Stimulated activated CD4-positive, alpha-beta T cell treated with anti-CD3 and anti-CD28 coated beads, Interleukin-4, amount 100 ng/mL, for 4 hours (primary cell): ENCODE measurements around the gene DHCR7.

Source experiments
- DNase-seq, 2 experiments: peaks; one replicate each; pipeline ENCODE4 v3.0.0-alpha.2; 2020

DHCR7 gene

GRCh38 chr11:71407356-71407755 lies 40.8 kb downstream of the DHCR7 start:
- no peak for DNase-seq

GRCh38 chr11:71406681-71407080 lies 41.5 kb downstream of the DHCR7 start:
- no peak for DNase-seq

- DNase-seq = no peak
These were observed 44.0 kb downstream of the DHCR7 start for GRCh38 chr11:71404209-71404608.

- DNase-seq = no peak
These were observed 45.3 kb downstream of the DHCR7 start for GRCh38 chr11:71402878-71403277.

GRCh38 chr11:71400216-71400615 lies 48.0 kb downstream of the DHCR7 start:
- DNase-seq = no peak

GRCh38 chr11:71399341-71399740 lies 48.9 kb downstream of the DHCR7 start:
- DNase-seq = no peak

- no peak for DNase-seq
These were observed 50.2 kb downstream of the DHCR7 start for GRCh38 chr11:71397961-71398360.

- no peak for DNase-seq
These were observed 50.8 kb downstream of the DHCR7 start for GRCh38 chr11:71397331-71397860.

GRCh38 chr11:71396548-71397123 lies 51.6 kb downstream of the DHCR7 start:
- no peak for DNase-seq

GRCh38 chr11:71395774-71396173 lies 52.4 kb downstream of the DHCR7 start:
- DNase-seq = no peak

GRCh38 chr11:71395263-71395560 lies 53.0 kb downstream of the DHCR7 start:
- DNase-seq = no peak

- DNase-seq = no peak
These were observed 54.9 kb downstream of the DHCR7 start for GRCh38 chr11:71393283-71393682.

- no peak for DNase-seq
These were observed 56.4 kb downstream of the DHCR7 start for GRCh38 chr11:71391796-71392195.

- no peak for DNase-seq
These were observed 56.8 kb downstream of the DHCR7 start for GRCh38 chr11:71391352-71391751.

GRCh38 chr11:71388637-71389235 lies 59.5 kb downstream of the DHCR7 start:
- no peak for DNase-seq

GRCh38 chr11:71387784-71388636 lies 60.2 kb downstream of the DHCR7 start:
- DNase-seq = no peak

GRCh38 chr11:71387200-71387599 lies 61.0 kb downstream of the DHCR7 start:
- no peak for DNase-seq

- no peak for DNase-seq
These were observed 62.0 kb downstream of the DHCR7 start for GRCh38 chr11:71386202-71386601.

GRCh38 chr11:71385091-71385490 lies 63.1 kb downstream of the DHCR7 start:
- no peak for DNase-seq

GRCh38 chr11:71384561-71384960 lies 63.6 kb downstream of the DHCR7 start:
- DNase-seq = no peak
